Right cardiac atrium (tissue), 5 donors: Measurements from ENCODE around the gene PHC2. TPM values are rescaled to one million over a fixed set of nuclear protein-coding genes. Genes with fewer than 3 reads are reported as not detected.

Experiments
- ATAC-seq, 2 donors: fragments of 200-7000 bp; cut with Tn5 transposase; one replicate each; pipeline versions ENCODE4 v1.8.0 to v1.9.1; 2020; ENCODE audit warnings: moderate library complexity in 2 of 2, mild to moderate bottlenecking in 1 of 2
- DNase-seq, 3 donors: peaks; one replicate each; pipeline ENCODE4 v3.0.0-alpha.2; 2020
- H3K27ac ChIP-seq: one replicate; pipeline ENCODE4 v1.5.1; 2013; ENCODE audit warnings: mild to moderate bottlenecking, low read length, control low read depth, moderate library complexity
- H3K27me3 ChIP-seq: one replicate; pipeline ENCODE4 v1.6.1; 2013; ENCODE audit not compliant: control insufficient read depth, insufficient read depth
- H3K4me1 ChIP-seq: one replicate; pipeline ENCODE4 v1.6.1; 2013; ENCODE audit warnings: low read length; ENCODE audit not compliant: control insufficient read depth, insufficient read depth
- H3K4me3 ChIP-seq: one replicate; pipeline ENCODE4 v1.5.1; 2013; ENCODE audit warnings: low read length, control low read depth
- H3K9me3 ChIP-seq: one replicate; pipeline ENCODE4 v1.6.1; 2013; ENCODE audit warnings: low read length; ENCODE audit not compliant: control insufficient read depth
- WGBS: extraction: QIAGEN DNeasy Blood & Tissue Kit; methylation state at CpG from one replicate; pipeline ENCODE4 v1.1.7; 2013; 5-methylcytosine and 5-hydroxymethylcytosine counted together
- intact Hi-C, 4 donors: fragments of 100-400 bp; cut with DNase I; formaldehyde crosslinking; loops; one replicate each; pipeline versions ENCODE4 v1.11.0 to v1.14.0; 2022 to 2023
- microRNA-seq, 2 donors: library from miRNA; unstranded; fragments of <30 nt; microRNA quantifications; one replicate each; pipeline ENCODE4 v1.2.0, GENCODE V29; 2020 to 2021
- polyA plus RNA-seq: library from polyadenylated mRNA; stranded (reverse); fragments of 200-250 nt; gene quantifications from one replicate; pipeline ENCODE4 v1.2.3, GENCODE V29; 2013
- total RNA-seq, 4 donors: library from RNA; stranded (reverse); fragmentation: NEBNext Ultra II Directional; extraction: Animal tissue kit (Norgen Biotek cat#: 25700); gene quantifications; one replicate each; pipeline ENCODE4 v1.2.1, GENCODE V29; 2021
- donor health status: healthy with polysubstance abuse.
- donor health status: DM: no; HTN: yes; CAD: no.
- donor health status: DM: no; HTN: no; CAD: no.
- donor health status: DM: no; HTN: yes; CAD: no; lungs with severe emphysema.
- donor health status: DM: yes; HTN: yes; CAD: no.

PHC2 gene
- total and polyA plus RNA-seq, 5 donors = 89.3 to 105 (median 97.5) TPM

DNA sequence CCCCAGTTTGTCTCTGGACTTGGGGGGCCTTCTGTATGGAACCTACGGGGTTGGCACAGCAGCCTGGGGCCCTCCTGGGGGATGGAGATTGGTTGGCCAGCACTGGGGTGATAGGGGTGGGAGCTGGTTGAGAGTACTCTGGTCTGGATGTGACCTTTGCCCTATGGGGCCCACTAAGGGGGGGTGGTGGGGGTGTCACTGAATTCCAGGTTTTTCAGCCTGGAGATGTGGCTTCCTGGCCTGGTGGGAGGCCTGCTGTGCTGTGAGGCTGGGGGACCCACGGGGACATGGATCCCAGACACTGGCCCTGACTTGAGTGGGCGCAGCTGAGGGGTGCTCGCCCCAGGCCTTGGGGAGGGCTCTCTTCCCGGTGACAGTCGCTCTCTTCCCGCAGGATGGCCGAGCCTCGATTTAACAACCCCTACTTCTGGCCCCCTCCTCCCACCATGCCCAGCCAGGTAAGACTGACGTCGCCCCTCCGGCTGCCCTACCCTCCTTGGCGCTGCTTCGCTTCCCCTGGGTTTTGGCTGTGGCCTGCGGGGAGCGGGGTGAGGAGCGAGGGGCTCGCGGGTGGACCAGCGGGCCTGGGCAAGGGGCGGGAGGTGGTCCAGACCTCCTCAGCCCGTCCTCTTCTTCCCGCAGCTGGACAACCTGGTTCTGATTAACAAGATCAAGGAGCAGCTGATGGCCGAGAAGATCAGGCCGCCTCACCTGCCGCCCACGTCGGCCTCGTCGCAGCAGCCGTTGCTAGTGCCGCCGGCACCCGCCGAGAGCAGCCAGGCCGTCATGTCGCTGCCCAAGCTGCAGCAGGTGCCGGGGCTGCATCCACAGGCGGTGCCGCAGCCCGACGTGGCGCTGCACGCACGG is 155.0 kb downstream of the PHC2 start:
- DNase-seq = no peak
- H3K27me3 ChIP-seq = no peaks in the 10 kb centered on the region
- no peak for ATAC-seq
- intact Hi-C loops = no loop called here
- no peak overlapping the region for H3K27ac ChIP-seq
- no peaks in the 10 kb centered on the region for H3K9me3 ChIP-seq
- peaks cover 4% of the 10 kb centered on the region for H3K4me1 ChIP-seq
- H3K4me3 ChIP-seq = no peak overlapping the region
- WGBS = 96% methylated on average over 45 of the region's 45 CpGs

DNA sequence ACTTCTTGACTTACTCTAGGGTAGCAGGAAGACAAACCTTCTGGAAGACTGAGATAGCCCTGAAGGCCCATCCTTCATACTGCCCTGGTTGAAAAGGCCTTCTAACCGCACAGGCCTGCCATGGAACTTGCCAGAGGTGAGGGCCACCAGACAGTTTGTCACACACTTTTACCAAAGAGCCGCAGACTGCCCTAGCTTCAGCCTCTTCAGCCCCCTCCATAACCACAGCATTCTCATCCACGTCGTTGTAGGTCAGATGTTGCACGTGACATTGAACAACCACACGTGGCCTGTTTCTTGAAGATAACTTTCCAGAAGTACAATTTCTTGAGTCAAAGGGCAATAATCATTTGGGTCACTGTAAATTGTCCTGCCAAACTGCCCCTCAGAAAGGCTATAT is 155.7 kb downstream of the PHC2 start:
- peaks cover 4% of the 10 kb centered on the region for H3K4me1 ChIP-seq
- ATAC-seq (no peak), DNase-seq (no peak)
- no peaks in the 10 kb centered on the region for H3K9me3 ChIP-seq
- 78% methylated on average over 6 of the region's 6 CpGs for WGBS
- H3K27me3 ChIP-seq = no peaks in the 10 kb centered on the region
- H3K4me3 ChIP-seq = no peak overlapping the region
- intact Hi-C loops = no loop called here
- H3K27ac ChIP-seq = no peak overlapping the region

DNA sequence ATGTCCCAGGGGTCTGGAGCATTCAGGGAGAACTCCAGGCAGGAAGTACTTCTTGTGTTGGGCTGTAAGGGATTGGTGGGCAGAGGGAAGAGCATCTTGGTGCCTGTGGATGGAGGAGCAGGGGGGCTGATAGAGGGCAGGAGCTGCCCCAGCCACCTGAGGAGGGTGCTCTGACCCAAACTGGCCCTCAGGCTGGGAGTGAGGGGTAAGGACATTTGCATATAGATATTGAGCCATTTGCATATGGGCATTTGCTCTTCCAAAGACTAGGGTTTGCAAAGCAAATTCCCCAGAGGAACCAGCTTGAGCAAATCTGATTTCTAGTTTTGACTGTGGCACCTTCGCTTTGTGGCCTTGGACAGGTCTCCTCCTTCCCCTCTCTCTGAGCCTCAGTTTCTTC is 156.4 kb downstream of the PHC2 start:
- intact Hi-C loops = no loop called here
- 100% methylated on average over 1 of the region's 1 CpG for WGBS
- Histone ChIP-seq H3K9me3 (no peaks in the 10 kb centered on the region), H3K27ac (no peak overlapping the region), H3K4me3 (no peak overlapping the region), H3K4me1 (peaks cover 4% of the 10 kb centered on the region), H3K27me3 (no peaks in the 10 kb centered on the region)
- ATAC-seq (no peak), DNase-seq (no peak)

DNA sequence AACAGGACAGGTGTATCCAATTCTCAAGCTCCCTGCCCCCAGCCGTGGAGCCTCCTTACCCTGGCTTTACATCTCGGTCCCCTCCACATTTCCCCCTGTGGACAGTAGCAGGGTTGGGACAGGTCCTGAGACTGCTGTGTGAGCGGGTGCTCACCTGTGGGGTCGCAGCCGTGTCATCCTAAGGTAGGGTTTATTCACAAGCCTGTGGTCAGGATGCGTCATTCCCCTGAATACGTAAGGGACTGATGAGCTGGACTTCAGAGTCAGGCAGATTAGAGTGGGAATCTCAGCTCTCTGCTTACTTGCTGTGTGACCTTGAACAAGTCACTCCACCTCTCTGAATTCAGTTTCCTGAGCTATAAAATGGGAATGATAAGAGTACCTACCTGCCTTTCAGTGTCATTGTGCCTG is 156.9 kb downstream of the PHC2 start:
- H3K4me1 ChIP-seq = peaks cover 4% of the 10 kb centered on the region
- WGBS = 81% methylated on average over 7 of the region's 7 CpGs
- no peak for ATAC-seq
- no peaks in the 10 kb centered on the region for H3K27me3 ChIP-seq
- no peak overlapping the region for H3K4me3 ChIP-seq
- intact Hi-C loops = no loop called here
- H3K27ac ChIP-seq = no peak overlapping the region
- no peak for DNase-seq
- no peaks in the 10 kb centered on the region for H3K9me3 ChIP-seq

Small RNA genes within 50 kb of the gene (microRNA-seq; reads per million reads assigned to microRNA genes)
- 30.5 to 48.8 reads per million in 2 donors for gene MIR3605

Other genes starting within 250 kb of the PHC2 start
- 1 to 10 TPM; 2.2 to 4.4 (median 3.2) TPM for gene TRIM62, start 249.1 kb downstream of the PHC2 start, total RNA-seq
- 1.8 TPM for gene TRIM62, start 249.1 kb downstream of the PHC2 start, polyA plus RNA-seq
- gene ZNF362, start 174.6 kb downstream of the PHC2 start, total RNA-seq = 10 to 100 TPM; 31.0 to 42.5 (median 40.8) TPM
- 22.2 TPM for gene ZNF362, start 174.6 kb downstream of the PHC2 start, polyA plus RNA-seq
- gene A3GALT2, start 110.0 kb downstream of the PHC2 start, total RNA-seq = not detected
- not detected for gene A3GALT2, start 110.0 kb downstream of the PHC2 start, polyA plus RNA-seq
- 1 to 10 TPM; 3.8 to 5.9 (median 5.0) TPM for gene ZSCAN20, start 41.5 kb upstream of the PHC2 start, total RNA-seq
- 1.6 TPM for gene ZSCAN20, start 41.5 kb upstream of the PHC2 start, polyA plus RNA-seq